Activated T-helper 17 cell treated with anti-CD3 and anti-CD28 coated beads, Interleukin-2, amount 50 U/mL, for 72 hours (primary cell): ENCODE data around the gene LARGE1. TPM values are rescaled to one million over a fixed set of nuclear protein-coding genes. Genes with fewer than 3 reads are reported as not detected.

Experiments
- ATAC-seq: fragments of 150-1000 bp; cut with Tn5 transposase; replicated peaks from 2 replicates; pipeline ENCODE4 v1.10.0; 2021; ENCODE audit warnings: mild to moderate bottlenecking, moderate library complexity
- H3K27ac Mint-ChIP-seq: one replicate; pipeline ENCODE4 v1.8.0; 2022; ENCODE audit warnings: mixed read lengths
- H3K27me3 Mint-ChIP-seq: one replicate; pipeline ENCODE4 v1.8.0; 2022; ENCODE audit warnings: mixed read lengths
- H3K36me3 Mint-ChIP-seq: one replicate; pipeline ENCODE4 v1.8.0; 2022; ENCODE audit warnings: low read depth, mild to moderate bottlenecking, mixed read lengths
- H3K4me1 Mint-ChIP-seq: one replicate; pipeline ENCODE4 v1.8.0; 2022; ENCODE audit warnings: mixed read lengths
- H3K4me3 Mint-ChIP-seq: one replicate; pipeline ENCODE4 v1.8.0; 2022; ENCODE audit warnings: mild to moderate bottlenecking, mixed read lengths
- H3K9me3 Mint-ChIP-seq: one replicate; pipeline ENCODE4 v1.8.0; 2022; ENCODE audit warnings: mixed read lengths
- total RNA-seq, 2 donors: library from RNA; stranded (reverse); gene quantifications; one replicate each; pipeline ENCODE4 v1.2.3, GENCODE V29; 2022

The LARGE1 gene
- total RNA-seq, 2 donors from 2014 or later: 0.45 to 0.73 TPM

- H3K27me3 Mint-ChIP-seq: no peaks in the 10 kb centered on the region
- H3K4me1 Mint-ChIP-seq: no peaks in the 10 kb centered on the region
- no peak for ATAC-seq
- H3K36me3 Mint-ChIP-seq: no peaks in the 10 kb centered on the region
- no peak overlapping the region for H3K4me3 Mint-ChIP-seq
- no peak overlapping the region for H3K27ac Mint-ChIP-seq
- H3K9me3 Mint-ChIP-seq: peaks cover 10% of the 10 kb centered on the region
These were observed 266.7 kb downstream of the LARGE1 start for GRCh38 chr22:33653532-33654063.

- no peak for ATAC-seq
- no peaks in the 10 kb centered on the region for H3K36me3 Mint-ChIP-seq
These were observed 267.7 kb downstream of the LARGE1 start for GRCh38 chr22:33652615-33653014.

GRCh38 chr22:33650244-33650643, 270.0 kb downstream of the LARGE1 start:
- no peak for ATAC-seq
- peaks cover 3% of the 10 kb centered on the region for H3K9me3 Mint-ChIP-seq
- H3K4me1 Mint-ChIP-seq: no peaks in the 10 kb centered on the region
- H3K27ac Mint-ChIP-seq: no peak overlapping the region
- H3K27me3 Mint-ChIP-seq: no peaks in the 10 kb centered on the region
- no peaks in the 10 kb centered on the region for H3K36me3 Mint-ChIP-seq
- no peak overlapping the region for H3K4me3 Mint-ChIP-seq

More at GRCh38 chr22:33652615-33653014, 267.7 kb downstream of the LARGE1 start:
- Mint-ChIP-seq H3K4me1 (no peaks in the 10 kb centered on the region), H3K4me3 (no peak overlapping the region), H3K27me3 (no peaks in the 10 kb centered on the region), H3K9me3 (peaks cover 8% of the 10 kb centered on the region), H3K27ac (no peak overlapping the region)

- H3K9me3 Mint-ChIP-seq: peaks cover 3% of the 10 kb centered on the region
- H3K4me1 Mint-ChIP-seq: no peaks in the 10 kb centered on the region
- H3K27ac Mint-ChIP-seq: no peak overlapping the region
- H3K36me3 Mint-ChIP-seq: no peaks in the 10 kb centered on the region
- H3K27me3 Mint-ChIP-seq: no peaks in the 10 kb centered on the region
- no peak for ATAC-seq
- H3K4me3 Mint-ChIP-seq: no peak overlapping the region
These were observed 271.8 kb downstream of the LARGE1 start for GRCh38 chr22:33648478-33648877.

DNA sequence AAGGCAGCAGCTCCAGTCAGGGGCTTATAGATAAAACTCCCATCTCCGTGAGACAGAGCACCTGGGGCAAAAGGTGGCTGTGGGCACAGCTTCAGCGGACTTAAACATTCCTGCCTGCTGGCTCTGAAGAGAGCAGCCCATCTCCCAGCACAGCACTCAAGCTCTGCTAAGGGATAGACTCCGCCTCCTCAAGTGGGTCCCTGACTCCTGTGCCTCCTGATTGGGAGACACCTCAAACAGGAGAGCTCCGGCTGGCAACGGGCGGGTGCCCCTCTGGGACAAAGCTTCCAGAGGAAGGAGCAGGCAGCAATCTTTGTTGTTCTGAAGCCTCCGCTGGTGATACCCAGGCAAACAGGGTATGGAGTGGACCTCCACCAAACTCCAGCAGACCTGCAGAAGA, 279.4 kb downstream of the LARGE1 start:
- Mint-ChIP-seq H3K4me3 (no peak overlapping the region), H3K36me3 (no peaks in the 10 kb centered on the region), H3K27ac (no peak overlapping the region), H3K27me3 (peaks cover 3% of the 10 kb centered on the region), H3K4me1 (no peaks in the 10 kb centered on the region), H3K9me3 (peaks cover 23% of the 10 kb centered on the region)
- no peak for ATAC-seq

- no peak for ATAC-seq
- peaks cover 3% of the 10 kb centered on the region for H3K27me3 Mint-ChIP-seq
These were observed 280.6 kb downstream of the LARGE1 start for GRCh38 chr22:33639588-33640254.

GRCh38 chr22:33635766-33636165, 284.5 kb downstream of the LARGE1 start:
- Mint-ChIP-seq H3K4me3 (no peak overlapping the region), H3K27me3 (peaks cover 3% of the 10 kb centered on the region), H3K27ac (no peak overlapping the region), H3K9me3 (peaks cover 8% of the 10 kb centered on the region), H3K36me3 (no peaks in the 10 kb centered on the region), H3K4me1 (no peaks in the 10 kb centered on the region)
- no peak for ATAC-seq

More at GRCh38 chr22:33639588-33640254, 280.6 kb downstream of the LARGE1 start:
- Mint-ChIP-seq H3K27ac (no peak overlapping the region), H3K9me3 (peaks cover 20% of the 10 kb centered on the region), H3K4me3 (no peak overlapping the region), H3K36me3 (no peaks in the 10 kb centered on the region), H3K4me1 (no peaks in the 10 kb centered on the region)

DNA sequence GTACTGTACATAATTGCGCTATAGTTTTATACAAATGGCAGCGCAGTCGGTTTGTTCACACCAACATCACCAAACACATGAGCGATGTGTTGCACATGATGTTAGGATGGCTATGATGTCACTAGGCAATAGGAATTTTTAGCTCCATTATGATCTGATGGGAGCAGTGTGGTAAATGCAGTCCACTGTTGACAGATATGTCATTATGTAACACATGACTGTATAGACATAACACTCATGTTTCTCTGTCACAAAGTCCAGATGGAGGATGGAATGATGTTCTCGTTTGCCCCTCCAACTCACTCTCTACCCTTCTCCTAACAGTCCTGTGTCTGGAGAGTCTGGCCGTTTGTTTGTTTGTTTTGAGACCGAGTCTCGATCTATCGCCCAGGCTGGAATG, 288.5 kb downstream of the LARGE1 start:
- Mint-ChIP-seq H3K36me3 (no peaks in the 10 kb centered on the region), H3K4me1 (no peaks in the 10 kb centered on the region), H3K9me3 (peaks cover 5% of the 10 kb centered on the region), H3K4me3 (no peak overlapping the region), H3K27ac (no peak overlapping the region), H3K27me3 (no peaks in the 10 kb centered on the region)
- ATAC-seq: no peak

DNA sequence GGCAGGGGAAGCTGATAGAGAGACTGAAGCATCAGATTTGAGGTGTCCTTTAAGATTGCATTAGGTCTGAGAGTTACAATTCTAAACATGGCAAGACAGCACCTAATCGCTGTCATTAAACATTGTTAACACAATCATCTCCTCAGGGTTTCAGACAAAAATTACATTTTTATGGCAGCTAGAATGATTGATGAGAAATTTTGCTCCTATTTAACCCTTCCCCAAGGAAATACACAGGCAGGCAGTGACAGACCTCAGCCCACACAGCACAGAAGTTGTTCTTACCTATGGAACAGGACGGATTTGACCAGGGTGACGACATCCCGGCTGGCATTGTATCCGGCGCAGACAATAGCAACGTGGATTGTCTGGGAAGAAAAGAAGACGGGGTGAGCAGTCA, 294.3 kb downstream of the LARGE1 start:
- Mint-ChIP-seq H3K36me3 (no peaks in the 10 kb centered on the region), H3K9me3 (peaks cover 15% of the 10 kb centered on the region), H3K27ac (no peak overlapping the region), H3K27me3 (no peaks in the 10 kb centered on the region), H3K4me1 (no peaks in the 10 kb centered on the region), H3K4me3 (no peak overlapping the region)
- ATAC-seq: no peak

DNA sequence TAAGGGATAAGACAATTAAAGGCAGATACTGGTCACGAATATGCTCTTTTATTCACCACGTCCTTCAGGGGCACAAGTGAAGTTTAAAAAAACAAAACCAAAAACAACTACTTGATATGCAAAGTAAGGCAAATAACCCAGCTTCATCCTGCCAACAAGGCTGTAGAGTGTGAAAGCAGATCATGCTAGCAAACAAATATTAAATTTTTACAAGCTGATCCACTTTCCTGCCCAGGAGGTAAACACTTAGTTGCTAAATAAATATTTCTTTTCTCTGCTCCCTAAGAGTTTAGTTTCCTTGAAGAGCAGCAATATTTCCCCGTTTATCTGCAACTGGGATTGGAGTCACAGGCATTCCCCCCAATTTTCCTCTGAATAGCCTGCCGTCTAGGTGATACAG, 300.2 kb downstream of the LARGE1 start:
- Mint-ChIP-seq H3K9me3 (peaks cover 10% of the 10 kb centered on the region), H3K27ac (no peak overlapping the region), H3K4me1 (no peaks in the 10 kb centered on the region), H3K36me3 (no peaks in the 10 kb centered on the region), H3K27me3 (no peaks in the 10 kb centered on the region), H3K4me3 (no peak overlapping the region)
- no peak for ATAC-seq

DNA sequence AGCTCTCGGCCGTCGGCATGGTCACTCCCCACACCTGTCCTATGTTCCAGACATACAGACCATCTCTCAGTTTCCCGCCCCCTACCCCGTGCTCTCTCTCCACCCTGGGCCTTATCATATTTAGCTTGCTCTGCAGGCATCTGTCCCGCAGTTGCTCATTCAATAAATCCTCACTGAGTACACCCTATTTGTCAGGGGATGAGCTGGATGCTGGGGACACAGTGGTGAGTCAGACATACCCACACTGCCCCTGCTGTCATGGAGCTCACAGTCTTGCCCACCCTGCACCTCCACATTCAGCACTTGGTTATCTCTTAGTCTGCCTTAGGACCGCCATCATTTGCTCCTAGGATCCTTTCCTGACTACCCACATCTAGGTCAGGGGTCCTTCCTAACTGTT, 313.8 kb downstream of the LARGE1 start:
- H3K27ac Mint-ChIP-seq: no peak overlapping the region
- H3K4me3 Mint-ChIP-seq: no peak overlapping the region
- no peaks in the 10 kb centered on the region for H3K27me3 Mint-ChIP-seq
- H3K9me3 Mint-ChIP-seq: peaks cover 8% of the 10 kb centered on the region
- no peaks in the 10 kb centered on the region for H3K4me1 Mint-ChIP-seq
- H3K36me3 Mint-ChIP-seq: no peaks in the 10 kb centered on the region
- no peak for ATAC-seq

GRCh38 chr22:33605666-33606065, 314.6 kb downstream of the LARGE1 start:
- Mint-ChIP-seq H3K36me3 (no peaks in the 10 kb centered on the region), H3K27me3 (no peaks in the 10 kb centered on the region), H3K27ac (no peak overlapping the region), H3K9me3 (peaks cover 8% of the 10 kb centered on the region), H3K4me1 (no peaks in the 10 kb centered on the region), H3K4me3 (no peak overlapping the region)
- no peak for ATAC-seq

DNA sequence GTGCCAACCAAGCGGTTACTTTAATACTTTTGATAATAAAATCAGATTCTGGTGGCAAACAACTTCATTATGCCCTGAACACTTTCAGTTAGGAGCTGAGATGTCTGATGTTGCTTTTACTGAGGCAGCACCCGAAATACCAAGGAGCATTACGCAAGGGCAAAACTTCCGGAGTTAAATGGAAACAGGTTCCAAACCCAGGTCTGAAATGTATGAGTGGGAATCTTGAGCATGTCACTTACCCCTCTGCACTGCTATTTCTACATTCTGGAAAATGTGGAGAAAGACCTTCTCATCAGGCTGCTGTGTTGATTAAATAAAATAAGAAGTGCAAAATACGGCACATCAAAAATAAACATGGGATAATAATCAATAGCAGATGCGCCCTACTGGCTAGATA, 315.1 kb downstream of the LARGE1 start:
- Mint-ChIP-seq H3K4me3 (no peak overlapping the region), H3K4me1 (no peaks in the 10 kb centered on the region), H3K27me3 (no peaks in the 10 kb centered on the region), H3K36me3 (no peaks in the 10 kb centered on the region), H3K27ac (no peak overlapping the region), H3K9me3 (peaks cover 12% of the 10 kb centered on the region)
- ATAC-seq: no peak

DNA sequence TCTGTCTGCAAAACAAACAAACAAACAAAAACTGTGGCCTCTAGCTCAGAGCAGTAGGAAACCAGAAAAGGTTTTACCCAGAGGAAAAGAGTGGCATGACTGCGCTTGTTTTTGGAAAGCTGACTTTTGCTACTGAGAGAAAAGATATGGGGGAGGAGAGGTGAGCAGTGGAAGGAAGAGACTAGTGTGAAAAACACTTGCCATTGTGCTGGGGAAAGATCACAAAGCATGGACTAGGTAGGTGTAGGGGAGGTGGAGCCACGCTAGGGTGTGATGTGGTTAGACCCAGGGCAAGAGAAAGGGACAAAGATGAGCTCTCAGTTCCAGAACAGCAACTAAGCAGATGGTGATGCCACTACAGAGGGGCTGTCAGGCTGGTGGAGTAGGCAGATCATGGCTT, 319.2 kb downstream of the LARGE1 start:
- H3K36me3 Mint-ChIP-seq: no peaks in the 10 kb centered on the region
- ATAC-seq: no peak
- H3K4me3 Mint-ChIP-seq: no peak overlapping the region
- no peak overlapping the region for H3K27ac Mint-ChIP-seq
- H3K9me3 Mint-ChIP-seq: peaks cover 4% of the 10 kb centered on the region
- no peaks in the 10 kb centered on the region for H3K4me1 Mint-ChIP-seq
- no peaks in the 10 kb centered on the region for H3K27me3 Mint-ChIP-seq

- no peak overlapping the region for H3K27ac Mint-ChIP-seq
- H3K4me3 Mint-ChIP-seq: no peak overlapping the region
- no peaks in the 10 kb centered on the region for H3K27me3 Mint-ChIP-seq
- H3K36me3 Mint-ChIP-seq: no peaks in the 10 kb centered on the region
- peaks cover 4% of the 10 kb centered on the region for H3K9me3 Mint-ChIP-seq
- ATAC-seq: no peak
- H3K4me1 Mint-ChIP-seq: no peaks in the 10 kb centered on the region
These were observed 319.7 kb downstream of the LARGE1 start for GRCh38 chr22:33600595-33600994.
